ENCODE measurements around the gene AP5Z1. TPM values are rescaled to one million over a fixed set of nuclear protein-coding genes. Genes with fewer than 3 reads are reported as not detected.

AP5Z1 gene
- total and polyA plus RNA-seq, 11 donors, result 8.4 to 31.9 (median 13.4) TPM

DNA sequence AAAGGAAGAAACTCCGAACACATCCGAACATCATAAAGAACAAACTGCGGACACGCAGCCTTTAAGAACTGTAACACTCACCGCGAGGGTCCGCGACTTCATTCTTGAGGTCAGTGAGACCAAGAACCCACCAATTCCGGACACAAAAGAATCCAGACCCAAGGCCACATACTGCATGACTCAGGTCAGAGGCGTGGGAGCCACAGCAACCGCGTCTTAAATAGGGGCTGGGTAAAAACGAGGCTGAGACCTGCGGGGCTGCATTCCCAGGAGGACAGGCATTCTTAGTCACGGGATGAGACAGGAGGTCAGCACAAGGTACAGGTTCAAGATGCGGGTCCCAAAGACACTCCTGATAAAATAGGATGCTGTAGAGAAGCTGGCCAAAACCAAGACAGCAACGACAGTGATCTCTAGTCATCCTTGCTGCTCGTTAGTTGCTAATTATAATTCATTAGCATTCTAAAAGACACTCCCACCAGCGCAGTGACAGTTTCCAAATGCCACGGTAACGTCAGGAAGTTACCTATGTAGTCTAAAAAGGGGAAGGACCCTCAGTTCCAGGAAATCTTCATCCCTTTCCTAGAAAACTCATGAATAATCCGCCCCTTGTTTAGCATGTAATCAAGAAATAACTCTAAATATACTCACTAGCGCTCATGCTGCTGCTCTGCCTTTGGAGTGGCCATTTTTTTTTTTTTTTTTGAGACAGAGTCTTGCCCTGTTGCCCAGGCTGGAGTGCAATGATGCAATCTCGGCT, 19.3 kb downstream of the AP5Z1 start:
- Histone ChIP-seq H3K4me1 (peaks cover 0 to 28% (median 13%) of the 10 kb centered on the region in 12 donors), H3K9me3 (no peaks in the 10 kb centered on the region), H3K27ac (no peak overlapping the region), H3K36me3 (peaks cover 0 to 22% (median 18%) of the 10 kb centered on the region in 9 donors), H3K4me3 (no peak overlapping the region), H3K27me3 (no peaks in the 10 kb centered on the region)
- ATAC-seq, result no peak
- DNase-seq, result no peak
- intact Hi-C loops (cut with DNase I), result loop anchor here in 5 of 10 donors (5.0 to 10.0 kb wide), 5 partner anchors 88 to 293 kb away; partner anchors contain the start of gene RADIL (in 2 of the 5)
- TF ChIP-seq, protein P1, sequence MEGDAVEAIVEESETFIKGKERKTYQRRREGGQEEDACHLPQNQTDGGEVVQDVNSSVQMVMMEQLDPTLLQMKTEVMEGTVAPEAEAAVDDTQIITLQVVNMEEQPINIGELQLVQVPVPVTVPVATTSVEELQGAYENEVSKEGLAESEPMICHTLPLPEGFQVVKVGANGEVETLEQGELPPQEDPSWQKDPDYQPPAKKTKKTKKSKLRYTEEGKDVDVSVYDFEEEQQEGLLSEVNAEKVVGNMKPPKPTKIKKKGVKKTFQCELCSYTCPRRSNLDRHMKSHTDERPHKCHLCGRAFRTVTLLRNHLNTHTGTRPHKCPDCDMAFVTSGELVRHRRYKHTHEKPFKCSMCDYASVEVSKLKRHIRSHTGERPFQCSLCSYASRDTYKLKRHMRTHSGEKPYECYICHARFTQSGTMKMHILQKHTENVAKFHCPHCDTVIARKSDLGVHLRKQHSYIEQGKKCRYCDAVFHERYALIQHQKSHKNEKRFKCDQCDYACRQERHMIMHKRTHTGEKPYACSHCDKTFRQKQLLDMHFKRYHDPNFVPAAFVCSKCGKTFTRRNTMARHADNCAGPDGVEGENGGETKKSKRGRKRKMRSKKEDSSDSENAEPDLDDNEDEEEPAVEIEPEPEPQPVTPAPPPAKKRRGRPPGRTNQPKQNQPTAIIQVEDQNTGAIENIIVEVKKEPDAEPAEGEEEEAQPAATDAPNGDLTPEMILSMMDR (IDR thresholded peaks at IDR 0.05), result no peak
- no peak for TF ChIP-seq POLR2A (IDR thresholded peaks at IDR 0.05)
- 87 to 90% (median 89%) methylated on average over 24 of the region's 24 CpGs for WGBS, 4 donors

- Histone ChIP-seq H3K36me3 (peaks cover 0 to 6% (median 3%) of the 10 kb centered on the region in 9 donors), H3K4me3 (no peak overlapping the region), H3K4me1 (peaks cover 0 to 34% (median 14%) of the 10 kb centered on the region in 12 donors), H3K9me3 (no peaks in the 10 kb centered on the region), H3K27me3 (no peaks in the 10 kb centered on the region), H3K27ac (no peak overlapping the region)
- no peak for DNase-seq
- 64 to 81% (median 79%) methylated on average over 9 of the region's 9 CpGs for WGBS, 4 donors
- ATAC-seq, result no peak
- TF ChIP-seq POLR2A (IDR thresholded peaks at IDR 0.05), result no peak
- TF ChIP-seq, protein P1 (IDR thresholded peaks at IDR 0.05), result no peak
- intact Hi-C loops (cut with DNase I), result loop anchor here in 5 of 10 donors (5.0 to 10.0 kb wide), 5 partner anchors 86 to 291 kb away; partner anchors contain the start of gene RADIL (in 2 of the 5)
Measured at GRCh38 chr7:4796453-4796852, 21.0 kb downstream of the AP5Z1 start.

DNA sequence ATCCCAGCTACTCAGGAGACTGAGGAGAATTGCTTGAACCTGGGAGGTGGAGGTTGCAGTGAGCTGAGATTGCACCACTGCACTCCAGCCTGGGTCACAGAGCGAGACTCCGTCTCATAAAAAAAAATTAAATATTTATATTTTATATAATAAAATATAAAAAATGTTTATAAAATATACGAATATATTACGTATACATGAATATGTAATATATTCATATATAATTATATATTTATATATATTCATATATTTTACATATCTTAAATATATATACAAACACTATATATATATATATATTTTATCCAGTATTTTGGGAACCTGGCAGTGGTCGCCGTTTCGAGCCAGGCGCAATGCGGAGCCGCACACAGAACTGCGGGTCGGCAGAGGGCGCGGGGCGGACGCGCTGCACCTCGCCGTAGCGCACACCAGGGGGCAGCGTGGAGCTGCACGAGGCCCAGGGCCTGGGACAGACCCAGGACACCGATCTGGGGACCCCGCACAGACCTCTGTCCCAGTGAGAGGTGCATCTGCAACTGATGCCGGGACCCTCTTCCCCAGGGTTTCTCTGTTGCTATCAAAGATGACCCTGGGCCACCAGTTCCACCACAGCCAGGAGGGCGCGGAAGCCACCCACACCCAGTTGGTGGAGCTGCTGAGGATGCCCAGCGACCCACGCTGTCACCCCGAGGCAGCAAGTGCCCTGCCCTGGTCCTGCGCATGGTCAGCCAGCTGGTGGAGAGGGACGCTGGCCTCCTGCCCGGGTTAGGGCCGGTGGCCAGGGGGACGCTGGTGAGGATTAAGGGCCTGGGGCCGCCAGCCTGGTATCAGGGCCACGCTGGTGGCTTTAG, 22.7 kb downstream of the AP5Z1 start:
- Histone ChIP-seq H3K27ac (peak overlapping the region in 6 of 12 donors; percentile 20 to 70 (median 46)), H3K36me3 (no peaks in the 10 kb centered on the region), H3K4me1 (peaks cover 0 to 26% (median 9%) of the 10 kb centered on the region in 12 donors), H3K4me3 (no peak overlapping the region), H3K27me3 (no peaks in the 10 kb centered on the region), H3K9me3 (no peaks in the 10 kb centered on the region)
- ATAC-seq (peak in 3 of 4 donors; percentile 68 to 73 (median 69)), DNase-seq (peak in 3 of 5 donors; percentile 41 to 77 (median 56))
- TF ChIP-seq POLR2A (IDR thresholded peaks at IDR 0.05), result no peak
- TF ChIP-seq, protein P1 (IDR thresholded peaks at IDR 0.05), result peak; percentile 82 to 96 (median 88)
- 32 to 42% (median 36%) methylated on average over 25 to 37 of the region's 37 CpGs for WGBS, 4 donors
- intact Hi-C loops (cut with DNase I), result loop anchor here (1.0 to 10.0 kb wide), 10 partner anchors 84 to 289 kb away; partner anchors contain the start of gene RADIL (in 6 of the 10)

Measured in heart left ventricle (tissue), 16 donors.